Transverse colon (tissue), 4 donors: ENCODE measurements around the gene PLXDC2. TPM values are rescaled to one million over a fixed set of nuclear protein-coding genes. Genes with fewer than 3 reads are reported as not detected.

Source experiments
- DNase-seq: peaks from one replicate; pipeline ENCODE4 v3.0.0-alpha.2; 2019
- H3K27ac ChIP-seq, 4 donors: fragments of 200-600 bp; sonication (generic); 2 replicates each; pipeline ENCODE4 v1.5.1; 2016 to 2018; ENCODE audit warnings: inconsistent platforms in 4 of 4
- H3K27me3 ChIP-seq: fragments of 200-600 bp; sonication (generic); 2 replicates; pipeline ENCODE4 v1.5.1; 2017; ENCODE audit warnings: inconsistent platforms
- H3K36me3 ChIP-seq, 4 donors: fragments of 200-600 bp; sonication (generic); 2 replicates each; pipeline ENCODE4 v1.5.1; 2017 to 2019; ENCODE audit warnings: inconsistent platforms in 4 of 4
- H3K4me1 ChIP-seq, 4 donors: fragments of 200-600 bp; sonication (generic); 2 replicates each; pipeline ENCODE4 v1.5.1; 2017 to 2020; ENCODE audit warnings: inconsistent platforms in 4 of 4
- H3K4me3 ChIP-seq, 4 donors: fragments of 200-600 bp; sonication (generic); 1 replicate in 1 of 4; 2 replicates in 3 of 4; pipeline versions ENCODE4 v1.5.1 to v1.6.1; 2017 to 2019; ENCODE audit warnings: inconsistent platforms in 4 of 4
- H3K9me3 ChIP-seq, 2 donors: fragments of 200-600 bp; sonication (generic); 2 replicates each; pipeline ENCODE4 v1.5.1; 2017 to 2019; ENCODE audit warnings: inconsistent platforms in 2 of 2
- CTCF ChIP-seq, 5 experiments: fragments of 200-600 bp in 3 of 5; fragments of 450-650 bp in 2 of 5; sonication (generic) in 3 of 5; IDR thresholded peaks; 1 replicate in 2 of 5; 2 replicates in 3 of 5; pipeline ENCODE4 v1.5.1; 2016 to 2017; ENCODE audit warnings: antibody characterized with exemption in 5 of 5, inconsistent platforms in 3 of 5, mild to moderate bottlenecking in 2 of 5, moderate library complexity in 1 of 5
- EP300 ChIP-seq: sonication (generic); formaldehyde crosslinking; IDR thresholded peaks from one replicate; pipeline ENCODE4 v1.6.1; 2017; ENCODE audit warnings: antibody characterized with exemption, low read depth
- POLR2A ChIP-seq: fragments of 450-650 bp; IDR thresholded peaks from one replicate; pipeline ENCODE4 v1.6.1; 2016; ENCODE audit warnings: antibody characterized with exemption, mild to moderate bottlenecking, moderate library complexity
- POLR2AphosphoS5 ChIP-seq, 3 donors: sonication (generic); formaldehyde crosslinking; IDR thresholded peaks; one replicate each; pipeline ENCODE4 v1.6.1; 2016; ENCODE audit warnings: antibody characterized with exemption in 3 of 3
- WGBS, 2 donors: methylation state at CpG; one replicate each; pipeline ENCODE4 v1.1.5; 2018; ENCODE audit warnings: low coverage in 1 of 2; 5-methylcytosine and 5-hydroxymethylcytosine counted together
- in situ Hi-C, 4 donors: fragments of 200-750 bp; cut with MboI; loops; one replicate each; pipeline versions ENCODE4 v1.15.0 to v1.15.1; 2017; ENCODE audit warnings: low sequenced_read_pairs in 3 of 4, low pct_ligation_motif_present in 1 of 4, low pct_unique_long_range_greater_than_20kb in 1 of 4
- intact Hi-C: fragments of 100-400 bp; cut with DNase I; formaldehyde crosslinking; loops from one replicate; pipeline ENCODE4 v1.15.1; 2023; ENCODE audit warnings: low total_unique reads
- total RNA-seq, 4 donors: library from RNA; depleted of rRNA; stranded (reverse); fragments of >200 nt; gene quantifications; one replicate each; pipeline ENCODE4 v1.1.0, GENCODE V29; 2016

Gene PLXDC2
- total RNA-seq, 4 donors from 2014 or later = 12.0 to 32.2 (median 20.3) TPM

GRCh38 chr10:19815731-19816410 is 361 bp upstream of the PLXDC2 start:
- in situ Hi-C loops = loop anchor here in 3 of 4 donors (10.0 to 25.0 kb wide), 2 partner anchors 946 to 959 kb away; no protein-coding TSS in a partner anchor

GRCh38 chr10:19817231-19817933 is 1.1 kb downstream of the PLXDC2 start:
- intact Hi-C loops (no loop called here), in situ Hi-C loops (loop anchor here in 3 of 4 donors (10.0 to 25.0 kb wide), 2 partner anchors 945 to 957 kb away; no protein-coding TSS in a partner anchor)
- 0 to 1% methylated on average over 3 to 20 of the region's 27 CpGs for WGBS, 2 donors

More at GRCh38 chr10:19815731-19816410, 361 bp upstream of the PLXDC2 start:
- peak; percentile 78 for DNase-seq
- Histone ChIP-seq H3K27ac (peak overlapping the region; percentile 77 to 91 (median 88)), H3K4me3 (peak overlapping the region; percentile 64 to 80 (median 76)), H3K4me1 (peaks cover 0 to 29% (median 15%) of the 10 kb centered on the region in 4 donors), H3K36me3 (no peaks in the 10 kb centered on the region), H3K9me3 (no peaks in the 10 kb centered on the region), H3K27me3 (no peaks in the 10 kb centered on the region)
- WGBS, 2 donors = 4% methylated on average over 38 of the region's 57 CpGs; no CpG with 5 or more reads in 1 of the 2 donors
- peak; percentile 62 for TF ChIP-seq POLR2A
- no peak for TF ChIP-seq EP300
- no peak for TF ChIP-seq CTCF (IDR thresholded peaks at IDR 0.05)
- TF ChIP-seq POLR2AphosphoS5 (IDR thresholded peaks at IDR 0.05) = peak; percentile 64 to 80 (median 75)
- intact Hi-C loops = no loop called here

GRCh38 chr10:19818876-19819275 is 2.6 kb downstream of the PLXDC2 start:
- intact Hi-C loops = no loop called here
- Histone ChIP-seq H3K27me3 (no peaks in the 10 kb centered on the region), H3K27ac (peak overlapping the region; percentile 77 to 91 (median 88)), H3K4me3 (peak overlapping the region in 3 of 4 donors; percentile 64 to 80 (median 79)), H3K36me3 (no peaks in the 10 kb centered on the region), H3K4me1 (peaks cover 0 to 31% (median 15%) of the 10 kb centered on the region in 4 donors), H3K9me3 (no peaks in the 10 kb centered on the region)
- no peak for TF ChIP-seq POLR2AphosphoS5 (IDR thresholded peaks at IDR 0.05)
- TF ChIP-seq POLR2A = no peak
- no peak for TF ChIP-seq EP300
- TF ChIP-seq CTCF (IDR thresholded peaks at IDR 0.05) = no peak
- 0 to 22% methylated on average over 1 of the region's 1 CpG for WGBS, 2 donors
- no peak for DNase-seq
- in situ Hi-C loops = loop anchor here in 3 of 4 donors (10.0 to 25.0 kb wide), 2 partner anchors 943 to 956 kb away; no protein-coding TSS in a partner anchor

More at GRCh38 chr10:19817231-19817933, 1.1 kb downstream of the PLXDC2 start:
- Histone ChIP-seq H3K27ac (peak overlapping the region; percentile 77 to 91 (median 88)), H3K9me3 (no peaks in the 10 kb centered on the region), H3K36me3 (no peaks in the 10 kb centered on the region), H3K4me1 (peaks cover 0 to 29% (median 15%) of the 10 kb centered on the region in 4 donors), H3K27me3 (no peaks in the 10 kb centered on the region), H3K4me3 (peak overlapping the region; percentile 64 to 80 (median 76))
- DNase-seq = peak; percentile 43
- TF ChIP-seq EP300 = no peak
- no peak for TF ChIP-seq POLR2AphosphoS5 (IDR thresholded peaks at IDR 0.05)
- TF ChIP-seq CTCF (IDR thresholded peaks at IDR 0.05) = no peak
- no peak for TF ChIP-seq POLR2A
